ENCODE results near the gene MRE11.

Gene MRE11

GRCh38 chr11:94424662-94425061, 69.0 kb downstream of the MRE11 start:
- Mint-ChIP-seq H3K4me1 (peaks cover 4% of the 10 kb centered on the region), H3K4me3 (no peak overlapping the region), H3K27me3 (no peaks in the 10 kb centered on the region), H3K9me3 (peaks cover 2% of the 10 kb centered on the region), H3K36me3 (peaks cover 59% of the 10 kb centered on the region), H3K27ac (no peak overlapping the region)
- ATAC-seq (ENCODE audit: low read depth), result no peak
- DNase-seq (ENCODE audit: low spot score in 2 of 2), result no peak

GRCh38 chr11:94424011-94424410, 69.6 kb downstream of the MRE11 start:
- peaks cover 2% of the 10 kb centered on the region for H3K9me3 Mint-ChIP-seq
- H3K27ac Mint-ChIP-seq, result no peak overlapping the region
- H3K36me3 Mint-ChIP-seq, result peaks cover 55% of the 10 kb centered on the region

GRCh38 chr11:94423507-94423906, 70.1 kb downstream of the MRE11 start:
- H3K36me3 Mint-ChIP-seq, result peaks cover 51% of the 10 kb centered on the region
- no peaks in the 10 kb centered on the region for H3K9me3 Mint-ChIP-seq
- peaks cover 4% of the 10 kb centered on the region for H3K4me1 Mint-ChIP-seq
- ATAC-seq (ENCODE audit: low read depth) (no peak), DNase-seq (ENCODE audit: low spot score in 2 of 2) (no peak)
- H3K27me3 Mint-ChIP-seq, result no peaks in the 10 kb centered on the region
- no peak overlapping the region for H3K27ac Mint-ChIP-seq
- no peak overlapping the region for H3K4me3 Mint-ChIP-seq

More at GRCh38 chr11:94424011-94424410, 69.6 kb downstream of the MRE11 start:
- no peaks in the 10 kb centered on the region for H3K27me3 Mint-ChIP-seq
- H3K4me1 Mint-ChIP-seq, result peaks cover 4% of the 10 kb centered on the region
- H3K4me3 Mint-ChIP-seq, result no peak overlapping the region
- ATAC-seq (ENCODE audit: low read depth) (no peak), DNase-seq (ENCODE audit: low spot score in 2 of 2) (no peak)

GRCh38 chr11:94418123-94418765, 75.4 kb downstream of the MRE11 start:
- Mint-ChIP-seq H3K4me3 (no peak overlapping the region), H3K4me1 (no peaks in the 10 kb centered on the region), H3K9me3 (no peaks in the 10 kb centered on the region), H3K36me3 (peaks cover 23% of the 10 kb centered on the region), H3K27me3 (no peaks in the 10 kb centered on the region), H3K27ac (no peak overlapping the region)
- ATAC-seq (ENCODE audit: low read depth) (no peak), DNase-seq (ENCODE audit: low spot score in 2 of 2) (no peak)

- Mint-ChIP-seq H3K36me3 (peaks cover 23% of the 10 kb centered on the region), H3K4me1 (no peaks in the 10 kb centered on the region), H3K27ac (no peak overlapping the region), H3K27me3 (no peaks in the 10 kb centered on the region), H3K9me3 (no peaks in the 10 kb centered on the region), H3K4me3 (no peak overlapping the region)
- ATAC-seq (ENCODE audit: low read depth), result no peak
- DNase-seq (ENCODE audit: low spot score in 2 of 2), result no peak
Measured at GRCh38 chr11:94417386-94417987, 76.2 kb downstream of the MRE11 start.

GRCh38 chr11:94405062-94405833, 88.4 kb downstream of the MRE11 start:
- DNase-seq (ENCODE audit: low spot score in 2 of 2) (no peak), ATAC-seq (ENCODE audit: low read depth) (no peak)
- H3K4me3 Mint-ChIP-seq, result no peak overlapping the region
- H3K27me3 Mint-ChIP-seq, result peaks cover 10% of the 10 kb centered on the region
- H3K4me1 Mint-ChIP-seq, result peaks cover 7% of the 10 kb centered on the region
- H3K9me3 Mint-ChIP-seq, result peaks cover 24% of the 10 kb centered on the region
- no peak overlapping the region for H3K27ac Mint-ChIP-seq
- H3K36me3 Mint-ChIP-seq, result peaks cover 19% of the 10 kb centered on the region

GRCh38 chr11:94402355-94402754, 91.3 kb downstream of the MRE11 start:
- H3K27ac Mint-ChIP-seq, result no peak overlapping the region
- H3K36me3 Mint-ChIP-seq, result peaks cover 4% of the 10 kb centered on the region
- H3K4me3 Mint-ChIP-seq, result no peak overlapping the region
- DNase-seq (ENCODE audit: low spot score in 2 of 2) (no peak), ATAC-seq (ENCODE audit: low read depth) (no peak)
- H3K9me3 Mint-ChIP-seq, result peaks cover 13% of the 10 kb centered on the region
- H3K27me3 Mint-ChIP-seq, result peaks cover 24% of the 10 kb centered on the region
- peaks cover 7% of the 10 kb centered on the region for H3K4me1 Mint-ChIP-seq

- ATAC-seq (ENCODE audit: low read depth) (no peak), DNase-seq (ENCODE audit: low spot score in 2 of 2) (no peak)
- H3K9me3 Mint-ChIP-seq, result peaks cover 9% of the 10 kb centered on the region
- H3K4me3 Mint-ChIP-seq, result no peak overlapping the region
- H3K36me3 Mint-ChIP-seq, result peaks cover 4% of the 10 kb centered on the region
- H3K27me3 Mint-ChIP-seq, result peaks cover 25% of the 10 kb centered on the region
- H3K27ac Mint-ChIP-seq, result no peak overlapping the region
- peaks cover 7% of the 10 kb centered on the region for H3K4me1 Mint-ChIP-seq
Measured at GRCh38 chr11:94401773-94402265, 91.8 kb downstream of the MRE11 start.

GRCh38 chr11:94400839-94401772, 92.5 kb downstream of the MRE11 start, which contains the start of gene GPR83:
GPR83 (minus strand) TSS chr11:94401419; CDS start chr11:94401247, 172 bp downstream.
- H3K27me3 Mint-ChIP-seq, result peaks cover 25% of the 10 kb centered on the region
- DNase-seq (ENCODE audit: low spot score in 2 of 2), result no peak
- peak within 1 kb of the TSS; percentile 4 for H3K4me3 Mint-ChIP-seq
- peaks cover 5% of the 10 kb centered on the region for H3K9me3 Mint-ChIP-seq
- no peak within 1 kb of the TSS for H3K27ac Mint-ChIP-seq
- peaks cover 4% of the 10 kb centered on the region for H3K36me3 Mint-ChIP-seq
- no peak for ATAC-seq (ENCODE audit: low read depth)
- H3K4me1 Mint-ChIP-seq, result peaks cover 7% of the 10 kb centered on the region

- Mint-ChIP-seq H3K9me3 (peaks cover 3% of the 10 kb centered on the region), H3K36me3 (peaks cover 4% of the 10 kb centered on the region), H3K4me1 (peaks cover 7% of the 10 kb centered on the region), H3K4me3 (peak overlapping the region; percentile 4), H3K27ac (no peak overlapping the region), H3K27me3 (peaks cover 25% of the 10 kb centered on the region)
- DNase-seq (ENCODE audit: low spot score in 2 of 2), result no peak
- no peak for ATAC-seq (ENCODE audit: low read depth)
Measured at GRCh38 chr11:94400457-94400838, 93.2 kb downstream of the MRE11 start.

- Mint-ChIP-seq H3K4me3 (no peak overlapping the region), H3K9me3 (peaks cover 3% of the 10 kb centered on the region), H3K27ac (no peak overlapping the region), H3K36me3 (peaks cover 4% of the 10 kb centered on the region), H3K27me3 (peaks cover 25% of the 10 kb centered on the region), H3K4me1 (peaks cover 7% of the 10 kb centered on the region)
- no peak for ATAC-seq (ENCODE audit: low read depth)
- DNase-seq (ENCODE audit: low spot score in 2 of 2), result no peak
Measured at GRCh38 chr11:94400050-94400449, 93.6 kb downstream of the MRE11 start.

- H3K4me1 Mint-ChIP-seq, result peaks cover 7% of the 10 kb centered on the region
- peaks cover 4% of the 10 kb centered on the region for H3K36me3 Mint-ChIP-seq
- peaks cover 25% of the 10 kb centered on the region for H3K27me3 Mint-ChIP-seq
Measured at GRCh38 chr11:94398101-94398500, 95.5 kb downstream of the MRE11 start.

GRCh38 chr11:94396282-94396681, 97.4 kb downstream of the MRE11 start:
- ATAC-seq (ENCODE audit: low read depth) (no peak), DNase-seq (ENCODE audit: low spot score in 2 of 2) (no peak)
- Mint-ChIP-seq H3K27ac (no peak overlapping the region), H3K4me1 (peaks cover 7% of the 10 kb centered on the region), H3K9me3 (peaks cover 7% of the 10 kb centered on the region), H3K27me3 (peaks cover 23% of the 10 kb centered on the region), H3K36me3 (peaks cover 4% of the 10 kb centered on the region), H3K4me3 (no peak overlapping the region)

More at GRCh38 chr11:94398101-94398500, 95.5 kb downstream of the MRE11 start:
- H3K9me3 Mint-ChIP-seq, result peaks cover 3% of the 10 kb centered on the region
- DNase-seq (ENCODE audit: low spot score in 2 of 2) (no peak), ATAC-seq (ENCODE audit: low read depth) (no peak)
- no peak overlapping the region for H3K4me3 Mint-ChIP-seq
- H3K27ac Mint-ChIP-seq, result no peak overlapping the region
